ENCODE results near the gene PAIP1.
"Not testable (repeated sequence)": the region's sequence is repeated elsewhere in the genome, so short reads cannot be mapped to it uniquely, and the experiment has no call there.

Gene PAIP1

GRCh38 chr5:43564289-43564850 lies 7.5 kb upstream of the PAIP1 start:
- ATAC-seq (replicated peaks; ENCODE audit: extremely low read depth, poor library complexity, severe bottlenecking) (no peak), DNase-seq (ENCODE audit: low spot score in 2 of 2) (no peak)
- H3K27me3 Mint-ChIP-seq = peaks cover 8% of the 10 kb centered on the region
- H3K4me1 Mint-ChIP-seq = no peaks in the 10 kb centered on the region
- no peaks in the 10 kb centered on the region for H3K9me3 Mint-ChIP-seq
- no peak overlapping the region for H3K4me3 Mint-ChIP-seq
- H3K27ac Mint-ChIP-seq (ENCODE audit: low read depth) = no peak overlapping the region
- no peaks in the 10 kb centered on the region for H3K36me3 Mint-ChIP-seq (ENCODE audit: insufficient read depth)

GRCh38 chr5:43563321-43563720 lies 6.4 kb upstream of the PAIP1 start:
- Mint-ChIP-seq H3K4me3 (no peak overlapping the region), H3K36me3 (ENCODE audit: insufficient read depth) (no peaks in the 10 kb centered on the region), H3K27me3 (peaks cover 8% of the 10 kb centered on the region), H3K9me3 (no peaks in the 10 kb centered on the region), H3K4me1 (no peaks in the 10 kb centered on the region), H3K27ac (ENCODE audit: low read depth) (no peak overlapping the region)
- no peak for DNase-seq (ENCODE audit: low spot score in 2 of 2)
- ATAC-seq (replicated peaks; ENCODE audit: extremely low read depth, poor library complexity, severe bottlenecking) = no peak

- Mint-ChIP-seq H3K27me3 (peaks cover 2% of the 10 kb centered on the region), H3K27ac (ENCODE audit: low read depth) (no peak overlapping the region), H3K36me3 (ENCODE audit: insufficient read depth) (peaks cover 5% of the 10 kb centered on the region), H3K4me3 (no peak overlapping the region), H3K9me3 (no peaks in the 10 kb centered on the region), H3K4me1 (peaks cover 7% of the 10 kb centered on the region)
- ATAC-seq (replicated peaks; ENCODE audit: extremely low read depth, poor library complexity, severe bottlenecking) = no peak
- DNase-seq (ENCODE audit: low spot score in 2 of 2) = no peak
Measured at GRCh38 chr5:43561356-43561755, 4.5 kb upstream of the PAIP1 start.

GRCh38 chr5:43560128-43560527 lies 3.3 kb upstream of the PAIP1 start:
- DNase-seq (ENCODE audit: low spot score in 2 of 2) = no peak
- Mint-ChIP-seq H3K4me1 (peaks cover 10% of the 10 kb centered on the region), H3K4me3 (no peak overlapping the region), H3K36me3 (ENCODE audit: insufficient read depth) (peaks cover 12% of the 10 kb centered on the region), H3K27me3 (no peaks in the 10 kb centered on the region), H3K27ac (ENCODE audit: low read depth) (no peak overlapping the region), H3K9me3 (no peaks in the 10 kb centered on the region)
- ATAC-seq (replicated peaks; ENCODE audit: extremely low read depth, poor library complexity, severe bottlenecking) = no peak

GRCh38 chr5:43556607-43556856 lies 345 bp downstream of the PAIP1 start:
- H3K27me3 Mint-ChIP-seq; H3K9me3 Mint-ChIP-seq; DNase-seq (ENCODE audit: low spot score in 2 of 2): not testable (repeated sequence)
- Mint-ChIP-seq H3K4me3 (peak overlapping the region; percentile 87), H3K36me3 (ENCODE audit: insufficient read depth) (peaks cover 12% of the 10 kb centered on the region), H3K4me1 (peaks cover 14% of the 10 kb centered on the region), H3K27ac (ENCODE audit: low read depth) (peak overlapping the region; percentile 95)
- peak; percentile 33 for ATAC-seq (replicated peaks; ENCODE audit: extremely low read depth, poor library complexity, severe bottlenecking)

GRCh38 chr5:43555895-43556606 lies 826 bp downstream of the PAIP1 start:
- Mint-ChIP-seq H3K9me3 (no peaks in the 10 kb centered on the region), H3K27me3 (no peaks in the 10 kb centered on the region), H3K36me3 (ENCODE audit: insufficient read depth) (peaks cover 13% of the 10 kb centered on the region), H3K4me3 (peak overlapping the region; percentile 87), H3K4me1 (peaks cover 15% of the 10 kb centered on the region), H3K27ac (ENCODE audit: low read depth) (peak overlapping the region; percentile 82)
- ATAC-seq (replicated peaks; ENCODE audit: extremely low read depth, poor library complexity, severe bottlenecking) (no peak), DNase-seq (ENCODE audit: low spot score in 2 of 2) (peak; percentile 9 to 30)

GRCh38 chr5:43554497-43554896 lies 2.4 kb downstream of the PAIP1 start:
- H3K9me3 Mint-ChIP-seq = no peaks in the 10 kb centered on the region
- H3K36me3 Mint-ChIP-seq (ENCODE audit: insufficient read depth) = peaks cover 16% of the 10 kb centered on the region
- DNase-seq (ENCODE audit: low spot score in 2 of 2) (no peak), ATAC-seq (replicated peaks; ENCODE audit: extremely low read depth, poor library complexity, severe bottlenecking) (no peak)
- no peaks in the 10 kb centered on the region for H3K27me3 Mint-ChIP-seq
- H3K4me3 Mint-ChIP-seq = no peak overlapping the region
- H3K27ac Mint-ChIP-seq (ENCODE audit: low read depth) = no peak overlapping the region
- peaks cover 24% of the 10 kb centered on the region for H3K4me1 Mint-ChIP-seq

GRCh38 chr5:43553381-43553780 lies 3.5 kb downstream of the PAIP1 start:
- no peak for DNase-seq (ENCODE audit: low spot score in 2 of 2)
- Mint-ChIP-seq H3K4me1 (peaks cover 28% of the 10 kb centered on the region), H3K27ac (ENCODE audit: low read depth) (no peak overlapping the region), H3K9me3 (no peaks in the 10 kb centered on the region), H3K4me3 (no peak overlapping the region), H3K36me3 (ENCODE audit: insufficient read depth) (peaks cover 17% of the 10 kb centered on the region), H3K27me3 (no peaks in the 10 kb centered on the region)
- ATAC-seq (replicated peaks; ENCODE audit: extremely low read depth, poor library complexity, severe bottlenecking) = no peak

GRCh38 chr5:43551731-43552130 lies 5.1 kb downstream of the PAIP1 start:
- peaks cover 21% of the 10 kb centered on the region for H3K4me1 Mint-ChIP-seq
- H3K27me3 Mint-ChIP-seq = no peaks in the 10 kb centered on the region
- ATAC-seq (replicated peaks; ENCODE audit: extremely low read depth, poor library complexity, severe bottlenecking) = no peak
- no peak overlapping the region for H3K4me3 Mint-ChIP-seq
- no peak overlapping the region for H3K27ac Mint-ChIP-seq (ENCODE audit: low read depth)
- no peak for DNase-seq (ENCODE audit: low spot score in 2 of 2)
- peaks cover 21% of the 10 kb centered on the region for H3K36me3 Mint-ChIP-seq (ENCODE audit: insufficient read depth)
- H3K9me3 Mint-ChIP-seq = no peaks in the 10 kb centered on the region

GRCh38 chr5:43549272-43549671 lies 7.6 kb downstream of the PAIP1 start:
- not testable (repeated sequence) for H3K27ac Mint-ChIP-seq (ENCODE audit: low read depth); H3K9me3 Mint-ChIP-seq; H3K27me3 Mint-ChIP-seq; ATAC-seq (replicated peaks; ENCODE audit: extremely low read depth, poor library complexity, severe bottlenecking); H3K4me3 Mint-ChIP-seq; DNase-seq (ENCODE audit: low spot score in 2 of 2)
- Mint-ChIP-seq H3K36me3 (ENCODE audit: insufficient read depth) (peaks cover 34% of the 10 kb centered on the region), H3K4me1 (peaks cover 24% of the 10 kb centered on the region)

GRCh38 chr5:43548358-43548757 lies 8.5 kb downstream of the PAIP1 start:
- H3K27me3 Mint-ChIP-seq = no peaks in the 10 kb centered on the region
- H3K36me3 Mint-ChIP-seq (ENCODE audit: insufficient read depth) = peaks cover 42% of the 10 kb centered on the region
- H3K9me3 Mint-ChIP-seq = no peaks in the 10 kb centered on the region
- H3K4me1 Mint-ChIP-seq = peaks cover 29% of the 10 kb centered on the region
- no peak overlapping the region for H3K27ac Mint-ChIP-seq (ENCODE audit: low read depth)
- H3K4me3 Mint-ChIP-seq = no peak overlapping the region
- no peak for ATAC-seq (replicated peaks; ENCODE audit: extremely low read depth, poor library complexity, severe bottlenecking)
- DNase-seq (ENCODE audit: low spot score in 2 of 2) = no peak

- Mint-ChIP-seq H3K4me1 (peaks cover 31% of the 10 kb centered on the region), H3K27me3 (no peaks in the 10 kb centered on the region), H3K36me3 (ENCODE audit: insufficient read depth) (peaks cover 46% of the 10 kb centered on the region), H3K4me3 (no peak overlapping the region), H3K27ac (ENCODE audit: low read depth) (no peak overlapping the region), H3K9me3 (no peaks in the 10 kb centered on the region)
- ATAC-seq (replicated peaks; ENCODE audit: extremely low read depth, poor library complexity, severe bottlenecking) (no peak), DNase-seq (ENCODE audit: low spot score in 2 of 2) (no peak)
Measured at GRCh38 chr5:43547532-43547931, 9.3 kb downstream of the PAIP1 start.

- Mint-ChIP-seq H3K4me1 (peaks cover 22% of the 10 kb centered on the region), H3K27me3 (no peaks in the 10 kb centered on the region), H3K27ac (ENCODE audit: low read depth) (no peak overlapping the region), H3K4me3 (no peak overlapping the region), H3K9me3 (no peaks in the 10 kb centered on the region), H3K36me3 (ENCODE audit: insufficient read depth) (peaks cover 66% of the 10 kb centered on the region)
- DNase-seq (ENCODE audit: low spot score in 2 of 2) (no peak), ATAC-seq (replicated peaks; ENCODE audit: extremely low read depth, poor library complexity, severe bottlenecking) (no peak)
Measured at GRCh38 chr5:43543434-43543833, 13.4 kb downstream of the PAIP1 start.
